T-cell (primary cell): ENCODE measurements around the gene FOXN4. TPM values are rescaled to one million over a fixed set of nuclear protein-coding genes. Genes with fewer than 3 reads are reported as not detected.

Experiments used
- ATAC-seq, 4 experiments: fragments of 200-7000 bp in 3 of 4; fragments of 150-1000 bp in 1 of 4; cut with Tn5 transposase; replicated peaks in 1 of 4; 1 replicate in 3 of 4; 2 replicates in 1 of 4; pipeline ENCODE4 v1.10.0; 2021; ENCODE audit warnings: moderate library complexity in 3 of 4, mild to moderate bottlenecking in 2 of 4, moderate number of reproducible peaks in 1 of 4
- CTCF ChIA-PET, 2 donors: fragments of 300-600 bp; sonication (Branson Sonifier 250); formaldehyde crosslinking; loops; one replicate each; lab custom pipeline; 2022; ENCODE audit warnings: antibody characterized with exemption in 2 of 2; lab: Charles Lee
- POLR2A ChIA-PET, 2 donors: fragments of 300-600 bp; sonication (Branson Sonifier 250); formaldehyde crosslinking; loops; one replicate each; lab custom pipeline; 2022; ENCODE audit warnings: antibody characterized with exemption in 2 of 2; lab: Charles Lee
- DNase-seq, 35 experiments: peaks; one replicate each; pipeline versions ENCODE4 v3.0.0 to v3.0.0-alpha.2; 2013 to 2023
- H3K27ac ChIP-seq: one replicate; pipeline ENCODE4 v1.5.1; 2013; ENCODE audit warnings: low read length
- H3K27me3 ChIP-seq, 2 experiments: replicated peaks in 1 of 2; 1 replicate in 1 of 2; 2 replicates in 1 of 2; pipeline versions ENCODE4 v1.6.1 to v1.7.0; 2013; ENCODE audit warnings: low read length in 1 of 2, mixed read lengths in 1 of 2; ENCODE audit not compliant: control insufficient read depth in 2 of 2, insufficient read depth in 2 of 2; ENCODE audit errors: extremely low read depth in 1 of 2
- H3K36me3 ChIP-seq, 2 donors: 1 replicate in 1 of 2; 2 replicates in 1 of 2; pipeline versions ENCODE4 v1.6.1 to v1.7.0; 2013; ENCODE audit warnings: low read length in 1 of 2; ENCODE audit not compliant: control insufficient read depth in 2 of 2, insufficient read depth in 1 of 2; ENCODE audit errors: extremely low read depth in 1 of 2
- H3K4me1 ChIP-seq, 2 experiments: 1 replicate in 1 of 2; 2 replicates in 1 of 2; pipeline versions ENCODE4 v1.6.1 to v1.7.0; 2013; ENCODE audit warnings: low read length in 2 of 2, mixed read lengths in 1 of 2; ENCODE audit not compliant: insufficient read depth in 2 of 2, control insufficient read depth in 1 of 2; ENCODE audit errors: extremely low read depth in 1 of 2
- H3K4me3 ChIP-seq, 2 donors: 1 replicate in 1 of 2; 2 replicates in 1 of 2; pipeline versions ENCODE4 v1.5.1 to v1.7.0; 2013; ENCODE audit warnings: mild to moderate bottlenecking in 2 of 2, low read length in 1 of 2, moderate library complexity in 1 of 2; ENCODE audit not compliant: control insufficient read depth in 1 of 2; ENCODE audit errors: extremely low read depth in 1 of 2
- H3K9me3 ChIP-seq: 2 replicates; pipeline ENCODE4 v1.7.0; 2013
- H3K27ac Mint-ChIP-seq, 2 donors: one replicate each; pipeline ENCODE4 v1.8.0; 2020 to 2021; ENCODE audit warnings: mild to moderate bottlenecking in 2 of 2, mixed read lengths in 2 of 2
- H3K27me3 Mint-ChIP-seq, 2 donors: one replicate each; pipeline ENCODE4 v1.8.0; 2021 to 2022; ENCODE audit warnings: mixed read lengths in 2 of 2
- H3K36me3 Mint-ChIP-seq: one replicate; pipeline ENCODE4 v1.8.0; 2021; ENCODE audit warnings: mixed read lengths
- H3K4me1 Mint-ChIP-seq, 3 donors: one replicate each; pipeline ENCODE4 v1.8.0; 2020 to 2022; ENCODE audit warnings: mixed read lengths in 3 of 3, mild to moderate bottlenecking in 1 of 3
- H3K4me3 Mint-ChIP-seq, 3 donors: one replicate each; pipeline ENCODE4 v1.8.0; 2020 to 2022; ENCODE audit warnings: mild to moderate bottlenecking in 3 of 3, mixed read lengths in 3 of 3, moderate library complexity in 3 of 3
- H3K9me3 Mint-ChIP-seq, 3 donors: one replicate each; pipeline ENCODE4 v1.8.0; 2020 to 2022; ENCODE audit warnings: mixed read lengths in 3 of 3
- whole genome bisulfite sequencing: methylation state at CpG from one replicate; pipeline ENCODE4 v1.1.5; 2013; ENCODE audit warnings: missing lambda C conversion rate; ENCODE audit not compliant: insufficient coverage; 5-methylcytosine and 5-hydroxymethylcytosine counted together
- total RNA-seq, 35 experiments: library from RNA in 6 of 35; stranded (reverse) in 6 of 35; fragments of 120-200 nt in 1 of 35; gene quantifications; one replicate each; pipeline versions ENCODE4 v1.2.1 to v1.2.4 and lab custom pipeline; 2013 to 2026

Gene FOXN4
- total RNA-seq, 5 donors from 2014 or later (not counting 1 experiment from before 2014, with no cell fraction given), result not detected

DNA sequence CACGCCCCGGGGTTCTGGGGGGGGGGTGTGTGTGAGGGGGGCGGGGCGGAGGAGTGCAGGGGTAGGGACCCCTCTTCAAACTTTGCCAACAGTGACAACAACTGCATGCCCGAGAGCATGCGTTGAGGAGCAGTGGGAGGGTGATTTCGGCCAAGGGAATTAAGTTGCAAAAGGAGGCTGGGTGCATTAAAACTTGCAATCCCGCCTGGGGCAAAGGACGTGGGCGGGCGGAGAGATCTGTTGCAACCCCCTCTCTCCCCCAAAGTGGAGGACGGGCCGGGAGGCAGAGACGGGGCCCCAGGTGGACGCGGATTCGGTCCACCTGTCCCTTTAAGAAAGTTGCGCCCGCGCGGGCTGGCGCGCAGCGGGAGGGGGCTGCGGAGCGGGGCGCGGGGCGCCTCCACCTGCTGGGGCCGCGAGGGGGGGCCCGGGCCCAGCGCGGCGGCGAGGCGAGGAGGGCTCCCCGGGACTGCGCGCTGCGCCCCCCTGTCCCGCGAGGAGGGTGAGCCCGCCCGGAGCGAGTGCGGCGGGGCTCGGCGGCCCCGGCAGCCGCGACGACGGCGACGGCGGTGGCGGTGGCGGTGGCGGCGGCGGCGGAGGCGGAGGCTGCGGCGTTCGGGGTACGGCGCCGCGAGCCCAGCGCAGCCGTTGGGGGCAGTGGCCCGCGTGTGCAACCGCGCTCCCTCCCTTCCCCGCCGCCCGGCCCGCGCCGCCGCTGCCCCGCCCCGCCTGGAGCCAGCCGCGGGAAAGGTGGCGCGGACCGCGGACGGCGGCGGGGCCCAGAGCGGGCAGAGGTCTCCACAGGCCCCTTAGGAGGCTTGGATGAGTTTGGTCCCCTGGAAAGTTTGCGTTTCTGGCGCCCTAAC is 530 bp upstream of the FOXN4 start:
- Mint-ChIP-seq H3K27ac (no peak overlapping the region), H3K4me3 (peak overlapping the region; percentile 73 to 91 (median 78)), H3K9me3 (no peaks in the 10 kb centered on the region), H3K4me1 (peaks cover 8 to 15% (median 10%) of the 10 kb centered on the region in 3 donors), H3K36me3 (no peaks in the 10 kb centered on the region), H3K27me3 (peaks cover 54 to 67% of the 10 kb centered on the region in 2 donors)
- CTCF ChIA-PET, result no interaction called here
- Histone ChIP-seq H3K4me1 (peaks cover 0 to 13% of the 10 kb centered on the region in 2 experiments), H3K4me3 (peak overlapping the region; percentile 24 to 51), H3K9me3 (no peaks in the 10 kb centered on the region), H3K27me3 (peaks cover 31 to 63% of the 10 kb centered on the region in 2 experiments), H3K36me3 (no peaks in the 10 kb centered on the region), H3K27ac (no peak overlapping the region)
- ATAC-seq (peak; percentile 46 to 61 (median 50)), DNase-seq (no peak)
- POLR2A ChIA-PET, result no interaction called here
- WGBS, result under 1% methylated on average over 84 of the region's 99 CpGs

DNA sequence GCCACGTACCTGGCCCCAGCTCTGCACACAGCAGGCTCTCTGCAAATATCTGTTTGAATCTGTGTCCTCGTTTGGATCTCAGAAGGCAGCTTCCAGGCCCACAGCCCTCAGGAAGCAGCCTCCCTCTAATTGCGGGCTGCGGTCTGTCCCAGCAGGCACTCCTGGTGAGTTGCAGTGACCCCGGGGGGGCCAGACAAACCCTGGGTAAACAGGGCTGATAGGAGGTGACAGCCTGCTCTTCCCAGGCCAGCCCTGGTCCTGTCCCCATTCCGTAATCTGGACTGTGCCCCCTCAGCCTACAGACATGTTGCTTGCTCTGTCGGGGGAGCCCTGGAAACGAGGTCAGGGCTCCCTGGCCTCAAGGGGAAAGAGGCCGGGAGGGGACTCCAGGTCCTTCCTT is 2.0 kb downstream of the FOXN4 start:
- Mint-ChIP-seq H3K36me3 (no peaks in the 10 kb centered on the region), H3K4me3 (peak overlapping the region in 1 of 3 donors; percentile 78), H3K27ac (no peak overlapping the region), H3K9me3 (no peaks in the 10 kb centered on the region), H3K27me3 (peaks cover 58 to 73% of the 10 kb centered on the region in 2 donors), H3K4me1 (peaks cover 8 to 15% (median 10%) of the 10 kb centered on the region in 3 donors)
- ChIA-PET CTCF (no interaction called here), POLR2A (no interaction called here)
- no peak for ATAC-seq
- peaks cover 0 to 13% of the 10 kb centered on the region in 2 experiments for H3K4me1 ChIP-seq
- no peaks in the 10 kb centered on the region for H3K36me3 ChIP-seq
- H3K27ac ChIP-seq, result no peak overlapping the region
- no peak for DNase-seq
- no peak overlapping the region for H3K4me3 ChIP-seq
- peaks cover 25 to 57% of the 10 kb centered on the region in 2 experiments for H3K27me3 ChIP-seq
- no peaks in the 10 kb centered on the region for H3K9me3 ChIP-seq
- 54% methylated on average over 9 of the region's 9 CpGs for WGBS

- WGBS, result 83% methylated on average over 4 of the region's 6 CpGs
- POLR2A ChIA-PET, result no interaction called here
Observed at GRCh38 chr12:109305547-109305946, 3.5 kb downstream of the FOXN4 start.

DNA sequence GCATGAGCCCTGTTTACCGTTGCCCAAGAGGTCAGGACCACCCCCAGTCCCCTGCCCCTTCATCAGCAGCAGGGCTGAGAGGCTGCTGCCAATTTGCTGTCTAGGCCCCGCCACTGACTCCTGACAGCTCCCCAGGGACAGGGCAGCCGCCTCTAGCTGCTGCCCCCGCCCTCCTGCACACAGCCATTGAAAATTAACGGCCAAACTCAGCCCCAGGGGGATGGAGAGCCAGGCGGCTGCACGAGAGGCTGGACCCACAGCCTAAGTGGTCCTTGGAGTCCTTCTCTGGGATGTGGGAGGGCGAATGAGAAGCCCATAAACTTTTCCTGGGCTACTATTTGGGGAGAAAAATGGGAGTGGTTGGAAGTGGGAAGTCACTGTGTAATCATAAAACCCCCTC is 4.6 kb downstream of the FOXN4 start:
- H3K27me3 ChIP-seq, result peaks cover 18 to 56% of the 10 kb centered on the region in 2 experiments
- H3K9me3 Mint-ChIP-seq, result no peaks in the 10 kb centered on the region
- H3K36me3 ChIP-seq, result no peaks in the 10 kb centered on the region
- H3K4me1 Mint-ChIP-seq, result peaks cover 0 to 6% (median 2%) of the 10 kb centered on the region in 3 donors
- DNase-seq (no peak), ATAC-seq (no peak)
- ChIA-PET POLR2A (no interaction called here), CTCF (interaction anchor here (0.6 to 0.7 kb wide), 2 partner anchors 150 to 1522 kb away, joined by 4 read pairs; no protein-coding TSS in a partner anchor)
- no peaks in the 10 kb centered on the region for H3K9me3 ChIP-seq
- 22% methylated on average over 5 of the region's 8 CpGs for WGBS
- H3K27me3 Mint-ChIP-seq, result peaks cover 52 to 62% of the 10 kb centered on the region in 2 donors
- no peak overlapping the region for H3K4me3 Mint-ChIP-seq
- H3K27ac ChIP-seq, result no peak overlapping the region
- H3K4me1 ChIP-seq, result peaks cover 0 to 7% of the 10 kb centered on the region in 2 experiments
- no peaks in the 10 kb centered on the region for H3K36me3 Mint-ChIP-seq
- H3K4me3 ChIP-seq, result no peak overlapping the region
- no peak overlapping the region for H3K27ac Mint-ChIP-seq

More at GRCh38 chr12:109305547-109305946, 3.5 kb downstream of the FOXN4 start:
- DNase-seq (no peak), ATAC-seq (no peak)
- Mint-ChIP-seq H3K27me3 (peaks cover 56 to 67% of the 10 kb centered on the region in 2 donors), H3K9me3 (no peaks in the 10 kb centered on the region), H3K27ac (no peak overlapping the region), H3K36me3 (no peaks in the 10 kb centered on the region), H3K4me3 (no peak overlapping the region), H3K4me1 (peaks cover 4 to 12% (median 5%) of the 10 kb centered on the region in 3 donors)
- CTCF ChIA-PET, result interaction anchor here in 1 of 2 donors (1.0 kb wide), 1 partner anchor 84 kb away, joined by 4 read pairs; no protein-coding TSS in a partner anchor
- Histone ChIP-seq H3K9me3 (no peaks in the 10 kb centered on the region), H3K4me3 (no peak overlapping the region), H3K27me3 (peaks cover 19 to 62% of the 10 kb centered on the region in 2 experiments), H3K27ac (no peak overlapping the region), H3K36me3 (no peaks in the 10 kb centered on the region), H3K4me1 (peaks cover 0 to 13% of the 10 kb centered on the region in 2 experiments)

- Histone ChIP-seq H3K27ac (no peak overlapping the region), H3K36me3 (no peaks in the 10 kb centered on the region), H3K9me3 (no peaks in the 10 kb centered on the region), H3K4me3 (no peak overlapping the region), H3K4me1 (no peaks in the 10 kb centered on the region), H3K27me3 (peaks cover 12 to 46% of the 10 kb centered on the region in 2 experiments)
- CTCF ChIA-PET, result no interaction called here
- H3K27ac Mint-ChIP-seq, result no peak overlapping the region
- no peak overlapping the region for H3K4me3 Mint-ChIP-seq
- H3K9me3 Mint-ChIP-seq, result no peaks in the 10 kb centered on the region
- ATAC-seq (no peak), DNase-seq (no peak)
- no CpG with 5 or more reads among the region's 5 CpGs for WGBS
- no peaks in the 10 kb centered on the region for H3K4me1 Mint-ChIP-seq
- H3K36me3 Mint-ChIP-seq, result no peaks in the 10 kb centered on the region
- H3K27me3 Mint-ChIP-seq, result peaks cover 44 to 49% of the 10 kb centered on the region in 2 donors
- POLR2A ChIA-PET, result no interaction called here
Observed at GRCh38 chr12:109302770-109303169, 6.3 kb downstream of the FOXN4 start.

DNA sequence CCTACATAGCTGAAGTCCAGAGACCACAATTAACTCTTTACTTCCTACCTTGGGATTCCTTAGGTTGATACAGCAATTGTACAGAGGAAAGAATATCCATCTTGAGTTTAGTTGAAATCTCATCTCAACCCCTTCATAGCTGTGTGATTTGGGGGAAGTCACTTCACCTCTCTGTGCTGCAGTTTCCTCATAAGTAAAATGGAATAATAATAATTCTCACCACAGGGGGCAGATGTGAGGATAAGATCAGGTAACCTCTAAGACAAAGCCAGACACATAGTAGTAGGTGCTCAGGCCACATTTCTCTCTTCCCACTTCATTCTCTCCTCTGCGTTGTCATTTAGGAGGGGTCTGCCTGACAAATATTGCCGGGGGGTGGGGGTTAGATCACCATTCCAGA is 6.7 kb downstream of the FOXN4 start:
- peaks cover 8 to 42% of the 10 kb centered on the region in 2 experiments for H3K27me3 ChIP-seq
- H3K4me1 ChIP-seq, result no peaks in the 10 kb centered on the region
- H3K4me3 Mint-ChIP-seq, result no peak overlapping the region
- H3K36me3 Mint-ChIP-seq, result no peaks in the 10 kb centered on the region
- no peak for DNase-seq
- no peaks in the 10 kb centered on the region for H3K4me1 Mint-ChIP-seq
- CTCF ChIA-PET, result no interaction called here
- POLR2A ChIA-PET, result no interaction called here
- H3K9me3 ChIP-seq, result no peaks in the 10 kb centered on the region
- H3K27me3 Mint-ChIP-seq, result peaks cover 40 to 44% of the 10 kb centered on the region in 2 donors
- no peaks in the 10 kb centered on the region for H3K9me3 Mint-ChIP-seq
- no peak overlapping the region for H3K27ac Mint-ChIP-seq
- no peaks in the 10 kb centered on the region for H3K36me3 ChIP-seq
- no peak for ATAC-seq
- 80% methylated on average over 1 of the region's 2 CpGs for WGBS
- H3K4me3 ChIP-seq, result no peak overlapping the region
- no peak overlapping the region for H3K27ac ChIP-seq
